Stimulated activated CD8-positive, alpha-beta memory T cell treated with anti-CD3 and anti-CD28 coated beads, Interleukin-7, amount 100 ng/mL, for 1 hour (primary cell): Measurements from ENCODE around the gene GPSM3.

Experiments
- DNase-seq, 2 donors: peaks; one replicate each; pipeline ENCODE4 v3.0.0-alpha.2; 2020; ENCODE audit warnings: low read depth in 2 of 2

Gene GPSM3

GRCh38 chr6:32173051-32173727 is 19.3 kb downstream of the GPSM3 start:
- DNase-seq = no peak

- DNase-seq = no peak
These were observed 21.2 kb downstream of the GPSM3 start for GRCh38 chr6:32171234-32171633.

DNA sequence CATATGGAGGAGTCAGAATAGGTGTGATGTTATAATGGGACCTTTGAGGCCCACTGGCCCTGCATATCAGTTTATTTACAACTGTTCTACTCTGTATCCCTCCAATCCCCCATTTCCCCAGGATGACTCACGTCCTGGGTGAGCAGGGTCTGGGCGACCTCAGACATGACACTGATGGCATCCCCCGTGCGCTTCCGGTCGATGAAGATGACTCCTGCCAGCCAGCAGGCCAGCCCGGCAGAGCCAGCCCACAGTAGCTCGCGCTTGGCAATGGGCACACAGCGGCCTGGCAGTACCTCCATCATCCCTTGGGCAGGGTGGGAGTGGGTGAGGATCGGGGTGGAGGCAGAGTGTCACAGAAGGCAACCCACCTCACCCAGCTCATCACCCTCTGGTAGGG is 22.1 kb downstream of the GPSM3 start:
- no peak for DNase-seq

DNA sequence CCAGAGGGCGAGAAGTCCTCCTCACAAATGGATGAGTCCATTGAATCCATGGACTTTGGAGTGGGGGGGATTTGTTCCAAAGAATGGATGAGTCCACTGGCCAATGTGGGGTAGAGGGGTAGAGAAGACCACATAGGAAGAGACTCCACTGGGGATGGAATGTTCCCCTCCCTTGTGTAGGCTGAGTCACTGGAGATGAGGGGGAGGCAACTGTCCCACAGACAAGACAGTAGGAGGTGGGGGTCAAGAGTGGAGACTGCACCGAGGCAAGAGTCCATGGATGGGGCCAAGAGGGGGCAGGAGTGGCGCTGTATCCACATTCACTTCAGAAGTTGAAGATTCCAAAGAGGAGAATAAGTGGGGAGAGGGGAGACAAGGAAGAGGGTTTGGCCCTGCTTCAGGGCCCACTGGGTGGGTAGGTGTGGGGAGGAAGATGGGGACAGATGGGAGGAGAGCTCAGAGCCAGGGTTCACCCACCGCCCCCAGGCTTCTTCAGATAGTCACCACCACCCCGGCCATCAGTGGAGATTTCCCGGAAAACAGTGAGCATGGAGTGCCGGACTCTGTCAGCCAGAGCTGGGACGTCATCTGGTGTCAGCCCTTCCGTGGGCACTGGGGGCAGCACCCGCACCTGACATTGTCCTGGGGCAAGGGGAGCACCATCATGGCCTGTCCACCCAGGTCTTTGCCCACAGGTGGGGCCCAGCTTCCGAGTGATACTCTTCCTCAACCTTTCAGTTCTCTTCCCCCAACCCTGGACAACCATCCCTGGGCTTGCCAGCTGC is 23.4 kb downstream of the GPSM3 start:
- no peak for DNase-seq

GRCh38 chr6:32168350-32168749 is 24.1 kb downstream of the GPSM3 start:
- DNase-seq = no peak

DNA sequence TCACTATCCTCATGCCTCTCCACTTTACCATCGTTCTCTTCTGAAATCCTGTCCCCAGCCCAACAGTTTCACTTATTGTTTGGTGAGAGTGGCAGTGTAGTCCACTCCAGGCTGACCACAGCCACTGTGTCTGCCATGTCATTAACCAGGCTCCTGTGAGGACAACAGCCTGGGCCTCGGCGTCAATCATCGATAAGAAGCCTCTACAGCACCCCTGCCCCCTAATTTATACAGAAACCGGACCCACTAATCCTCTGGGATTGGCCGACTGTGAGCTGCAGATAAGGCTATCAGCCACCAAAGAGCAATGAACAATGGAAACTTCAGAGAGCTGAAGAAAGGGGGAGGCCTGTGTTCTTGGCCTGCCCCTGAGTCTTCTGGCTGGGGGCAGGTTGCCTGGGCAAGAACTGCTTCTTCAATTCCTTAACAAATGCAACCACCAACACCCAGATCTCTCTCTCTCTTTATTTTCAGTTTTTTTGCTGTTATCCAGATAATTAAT is 24.6 kb downstream of the GPSM3 start:
- DNase-seq = no peak

DNA sequence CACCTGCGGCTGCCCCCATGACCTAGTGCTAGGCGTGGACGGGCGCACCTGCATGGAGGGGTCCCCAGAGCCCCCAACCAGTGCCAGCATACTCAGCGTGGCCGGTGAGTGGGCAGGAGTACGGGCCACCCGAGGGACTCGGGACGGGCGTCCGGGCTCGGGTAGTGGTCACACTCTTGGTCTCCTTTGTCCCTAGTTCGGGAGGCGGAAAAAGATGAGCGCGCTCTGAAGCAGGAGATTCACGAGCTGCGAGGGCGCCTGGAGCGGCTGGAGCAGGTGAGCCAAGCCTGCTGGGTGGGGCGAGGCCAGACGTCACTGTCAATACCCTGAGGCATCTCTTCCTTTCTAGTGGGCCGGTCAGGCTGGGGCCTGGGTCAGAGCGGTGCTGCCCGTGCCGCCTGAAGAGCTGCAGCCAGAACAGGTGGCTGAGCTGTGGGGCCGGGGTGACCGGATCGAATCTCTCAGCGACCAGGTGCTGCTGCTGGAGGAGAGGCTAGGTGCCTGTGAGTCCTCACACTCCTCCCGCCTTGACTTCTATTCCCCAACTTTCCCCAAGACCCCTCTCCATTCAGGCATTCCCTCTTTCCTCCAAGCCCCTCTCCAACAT is 25.2 kb downstream of the GPSM3 start:
- no peak for DNase-seq

- DNase-seq = no peak
These were observed 25.9 kb downstream of the GPSM3 start for GRCh38 chr6:32166411-32167061.

- DNase-seq = no peak
These were observed 28.1 kb downstream of the GPSM3 start, which contains the start of gene EGFL8 for GRCh38 chr6:32164295-32164694. Gene EGFL8, plus strand, starts transcription at chr6:32164595. Its CDS starts 1,571 bp downstream, at chr6:32166166.

- DNase-seq = no peak
These were observed 28.7 kb downstream of the GPSM3 start for GRCh38 chr6:32163559-32164258.

DNA sequence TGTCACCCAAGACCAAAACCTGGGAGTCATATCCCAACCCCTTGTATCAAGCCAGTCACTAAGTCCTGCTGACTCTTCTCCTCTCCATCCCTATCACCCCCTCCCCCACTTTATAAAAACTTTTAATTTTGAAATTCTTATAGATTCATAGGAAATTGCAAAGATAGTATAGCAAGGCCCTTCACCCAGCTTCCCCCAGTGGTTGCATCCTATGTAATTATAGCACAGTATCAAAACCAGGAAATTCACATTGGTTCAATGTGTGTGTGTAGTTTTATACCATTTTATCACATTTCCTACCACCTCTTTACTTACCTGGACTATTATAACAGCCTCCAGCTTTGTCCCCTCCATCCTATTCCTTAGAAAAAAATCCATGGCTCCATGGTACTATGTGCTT is 34.4 kb downstream of the GPSM3 start:
- no peak for DNase-seq

DNA sequence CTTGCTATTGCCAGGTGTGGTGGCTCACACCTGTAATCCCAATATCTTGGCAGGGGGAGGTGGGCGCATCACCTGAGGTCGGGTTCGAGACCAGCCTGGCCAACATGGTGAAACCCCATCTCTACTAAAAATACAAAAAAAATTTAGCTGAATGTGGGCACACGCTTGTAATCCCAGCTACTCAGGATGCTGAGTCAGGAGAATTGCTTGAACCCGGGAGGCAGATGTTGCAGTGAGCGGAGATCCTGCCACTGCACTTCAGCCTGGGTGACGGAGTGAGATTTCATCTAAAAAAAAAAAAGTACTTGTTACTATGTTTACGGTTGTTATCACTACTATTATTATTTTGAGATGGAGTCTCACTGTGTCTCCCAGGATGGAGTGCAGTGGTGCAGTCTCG is 35.6 kb downstream of the GPSM3 start:
- DNase-seq = no peak

GRCh38 chr6:32154514-32155161 is 37.8 kb downstream of the GPSM3 start:
- DNase-seq = peak in 1 of 2 donors; percentile 35

DNA sequence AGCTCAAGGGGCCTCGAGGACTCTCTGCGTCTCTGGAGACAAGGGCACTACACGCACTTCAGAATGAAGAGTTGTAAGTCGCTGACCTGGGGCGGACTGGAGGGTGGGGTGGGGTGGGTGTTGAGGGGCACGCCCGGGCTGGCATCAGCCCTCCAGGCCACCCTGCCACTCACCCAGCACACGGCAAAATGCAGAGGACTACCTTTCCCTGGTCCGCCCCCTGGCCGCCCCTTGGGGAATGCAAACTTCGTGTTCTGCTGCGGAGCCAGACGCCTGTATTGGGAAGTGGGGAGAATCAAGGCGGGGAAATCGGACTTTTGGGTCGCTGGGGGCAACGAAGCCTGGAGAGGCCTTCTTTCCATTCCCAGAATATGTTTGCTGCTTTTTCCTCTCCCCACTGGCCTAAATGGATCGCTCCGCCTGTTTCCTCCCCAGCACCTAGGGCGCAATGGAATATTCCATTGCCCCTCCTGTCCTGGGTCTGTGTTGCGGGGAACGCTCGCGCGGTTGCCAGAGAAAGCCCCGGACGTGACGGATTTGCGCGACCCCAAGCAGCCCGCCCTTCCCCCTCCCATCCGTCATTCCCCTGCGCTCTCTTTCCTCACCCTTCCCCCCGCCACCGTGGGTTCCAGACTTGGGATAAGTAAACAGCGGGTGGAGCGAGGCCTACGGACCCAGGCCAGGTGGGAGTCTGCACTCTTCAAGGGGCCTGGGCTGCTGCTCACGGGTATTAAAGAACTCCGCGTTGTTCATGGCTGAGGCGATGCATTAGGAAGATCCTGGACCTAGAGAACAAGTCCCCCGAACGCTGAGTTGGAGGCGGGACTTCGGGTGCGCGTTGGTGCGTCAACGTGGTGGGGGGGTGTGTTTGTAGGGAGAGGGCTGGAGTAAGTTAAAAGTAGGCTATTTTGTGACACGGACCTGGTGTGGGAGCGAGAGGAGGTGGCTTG is 38.6 kb downstream of the GPSM3 start, which contains the start of gene PPT2:
Gene PPT2, plus strand, starts transcription at position 578 of the 950 bp plus-strand sequence. CDS start 454 bp downstream, outside the sequence.
- DNase-seq = peak; percentile 54 to 61

DNA sequence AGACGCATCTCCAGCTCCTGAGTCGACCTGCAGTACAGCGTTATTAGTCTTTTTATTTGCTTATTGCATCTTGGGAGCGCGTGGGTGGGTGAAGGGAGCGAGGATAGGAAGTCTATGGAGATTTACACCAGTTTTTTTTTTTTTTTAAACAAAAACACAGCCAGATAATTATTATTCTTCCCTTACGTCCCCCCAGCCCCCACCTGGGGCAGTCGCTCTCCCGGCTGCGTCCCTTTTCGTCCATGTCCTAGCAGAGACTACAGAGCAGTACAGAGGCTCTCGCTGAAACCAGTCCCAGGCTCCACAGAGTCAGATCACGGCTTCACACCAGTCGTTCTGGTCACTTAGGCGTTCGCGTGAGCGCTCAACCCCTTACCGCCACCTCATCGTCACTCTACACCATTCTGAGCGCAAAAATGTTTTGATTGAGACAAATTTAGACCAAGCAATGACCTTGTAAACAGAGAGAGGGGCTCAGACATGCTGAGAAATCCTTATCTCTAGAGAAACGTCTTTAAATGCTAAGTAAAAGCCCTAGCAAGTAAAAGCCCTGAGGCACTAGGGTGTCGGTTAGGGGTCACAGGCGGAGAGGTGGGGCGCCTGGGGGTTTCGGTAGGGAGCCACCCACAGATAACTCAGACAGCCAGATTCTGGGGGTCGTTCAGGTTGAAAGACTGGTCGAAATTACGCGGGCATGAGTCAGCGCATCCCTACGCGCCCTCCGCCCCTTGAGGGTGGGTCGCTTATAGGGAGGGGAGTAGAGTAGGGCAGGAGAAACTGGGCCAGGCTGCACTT is 39.5 kb downstream of the GPSM3 start:
- no peak for DNase-seq

GRCh38 chr6:32151863-32152768 is 40.3 kb downstream of the GPSM3 start, which contains the start of gene PRRT1:
Gene PRRT1, minus strand, starts transcription at chr6:32151939. Its CDS starts 112 bp downstream, at chr6:32151827.
- DNase-seq = no peak

GRCh38 chr6:32151181-32151862 is 41.1 kb downstream of the GPSM3 start:
- DNase-seq = no peak
